Ovary (tissue), 9 donors: ENCODE results near the gene MROH7. TPM values are rescaled to one million over a fixed set of nuclear protein-coding genes. Genes with fewer than 3 reads are reported as not detected.

Source experiments
- DNase-seq, 5 donors: peaks; one replicate each; pipeline ENCODE4 v3.0.0-alpha.2; 2019 to 2020
- H3K27ac ChIP-seq, 2 donors: fragments of 200-600 bp; one replicate each; pipeline versions ENCODE4 v1.5.1 to v1.8.0; 2019 to 2022
- H3K27me3 ChIP-seq: fragments of 200-600 bp; one replicate; pipeline ENCODE4 v1.8.0; 2022
- H3K36me3 ChIP-seq: fragments of 200-600 bp; sonication (generic); one replicate; pipeline ENCODE4 v1.5.1; 2019
- H3K4me1 ChIP-seq: one replicate; pipeline ENCODE4 v1.8.1; 2013; ENCODE audit warnings: mild to moderate bottlenecking, moderate library complexity; ENCODE audit not compliant: insufficient read depth
- H3K4me3 ChIP-seq: fragments of 200-600 bp; sonication (generic); one replicate; pipeline ENCODE4 v1.5.1; 2017
- H3K9me3 ChIP-seq, 2 donors: fragments of 200-600 bp in 1 of 2; sonication (generic) in 1 of 2; one replicate each; pipeline versions ENCODE4 v1.5.1 to v1.8.1; 2013 to 2019; ENCODE audit warnings: mild to moderate bottlenecking in 1 of 2, moderate library complexity in 1 of 2
- EP300 ChIP-seq: sonication (generic); formaldehyde crosslinking; IDR thresholded peaks from one replicate; pipeline ENCODE4 v1.6.1; 2017; ENCODE audit warnings: antibody characterized with exemption
- POLR2A ChIP-seq: fragments of 450-650 bp; IDR thresholded peaks from one replicate; pipeline ENCODE4 v1.6.1; 2017; ENCODE audit warnings: antibody characterized with exemption, mild to moderate bottlenecking, moderate library complexity
- WGBS, 3 donors: extraction: QIAGEN DNeasy Blood & Tissue Kit in 1 of 3; methylation state at CpG; one replicate each; pipeline versions ENCODE4 v1.1.5 to v1.1.7; 2013 to 2017; 5-methylcytosine and 5-hydroxymethylcytosine counted together
- intact Hi-C, 4 donors: fragments of 100-400 bp; cut with DNase I; formaldehyde crosslinking; loops; one replicate each; pipeline versions ENCODE4 v1.11.0 to v1.15.1; 2022 to 2023
- polyA plus RNA-seq, 2 donors: library from polyadenylated mRNA; stranded (reverse); fragments of 200-250 nt in 1 of 2; fragments of 350-450 nt in 1 of 2; fragmentation: Illumina TruSeq in 1 of 2; extraction: RNeasy Lipid Tissue Mini Kit (QIAGEN cat#74804) in 1 of 2; gene quantifications; one replicate each; pipeline ENCODE4 v1.2.3, GENCODE V29; 2013 to 2014
- total RNA-seq, 7 donors: library from RNA; depleted of rRNA in 2 of 7; stranded (reverse); fragments of >200 nt in 2 of 7; fragmentation: NEBNext Ultra II Directional in 3 of 7; extraction: Animal tissue kit (Norgen Biotek cat#: 25700) in 3 of 7; gene quantifications; one replicate each; pipeline versions ENCODE4 v1.1.0 to v1.2.4, GENCODE V29; 2016 to 2023
- TF ChIP-seq, protein P1 (sequence below), 3 donors: fragments of 450-650 bp in 2 of 3; fragments of 200-600 bp in 1 of 3; IDR thresholded peaks; one replicate each; pipeline versions ENCODE4 v1.5.1 to v1.8.0; 2016 to 2022; ENCODE audit warnings: antibody characterized with exemption in 3 of 3, mild to moderate bottlenecking in 1 of 3
- donor health status: DM: no; HTN: no; CAD: no; lungs with moderate emphysema.
- donor health status: DM: no; HTN: no; CAD: no.
- donor health status: Bipolar disorder and iron deficiency.
- donor health status: DM: yes; HTN: yes; CAD: no.
- donor health status: DM: no; HTN: no; CAD: no.
- donor health status: DM: yes; HTN: yes; CAD: no.

MROH7 gene
- total and polyA plus RNA-seq, 9 donors, result 3.1 to 20.9 (median 9.3) TPM

DNA sequence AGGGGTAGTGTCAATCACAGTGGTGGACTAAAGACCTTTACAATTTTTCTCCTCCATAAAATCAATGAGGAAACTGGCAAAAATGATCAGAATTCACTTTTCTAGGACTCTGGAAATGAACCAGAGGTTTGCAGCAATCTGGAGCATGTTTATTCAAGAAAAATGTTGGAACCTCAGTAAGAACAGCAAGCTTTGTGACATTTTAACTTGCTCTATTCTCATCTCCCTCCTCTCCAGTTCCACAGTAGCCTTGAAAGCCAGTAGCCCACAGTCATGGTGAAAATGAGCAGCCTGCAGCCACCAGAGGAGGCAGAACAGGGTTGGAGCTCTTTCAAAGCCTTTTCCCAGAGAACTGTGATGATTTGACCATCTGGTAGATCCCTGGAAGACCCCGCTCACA lies 83.2 kb downstream of the MROH7 start:
- 96 to 100% (median 100%) methylated on average over 1 of the region's 1 CpG for WGBS, 3 donors
- TF ChIP-seq POLR2A (no peak), EP300 (no peak)
- TF ChIP-seq, protein P1, sequence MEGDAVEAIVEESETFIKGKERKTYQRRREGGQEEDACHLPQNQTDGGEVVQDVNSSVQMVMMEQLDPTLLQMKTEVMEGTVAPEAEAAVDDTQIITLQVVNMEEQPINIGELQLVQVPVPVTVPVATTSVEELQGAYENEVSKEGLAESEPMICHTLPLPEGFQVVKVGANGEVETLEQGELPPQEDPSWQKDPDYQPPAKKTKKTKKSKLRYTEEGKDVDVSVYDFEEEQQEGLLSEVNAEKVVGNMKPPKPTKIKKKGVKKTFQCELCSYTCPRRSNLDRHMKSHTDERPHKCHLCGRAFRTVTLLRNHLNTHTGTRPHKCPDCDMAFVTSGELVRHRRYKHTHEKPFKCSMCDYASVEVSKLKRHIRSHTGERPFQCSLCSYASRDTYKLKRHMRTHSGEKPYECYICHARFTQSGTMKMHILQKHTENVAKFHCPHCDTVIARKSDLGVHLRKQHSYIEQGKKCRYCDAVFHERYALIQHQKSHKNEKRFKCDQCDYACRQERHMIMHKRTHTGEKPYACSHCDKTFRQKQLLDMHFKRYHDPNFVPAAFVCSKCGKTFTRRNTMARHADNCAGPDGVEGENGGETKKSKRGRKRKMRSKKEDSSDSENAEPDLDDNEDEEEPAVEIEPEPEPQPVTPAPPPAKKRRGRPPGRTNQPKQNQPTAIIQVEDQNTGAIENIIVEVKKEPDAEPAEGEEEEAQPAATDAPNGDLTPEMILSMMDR (IDR thresholded peaks at IDR 0.05), result no peak
- H3K4me1 ChIP-seq, result no peaks in the 10 kb centered on the region

DNA sequence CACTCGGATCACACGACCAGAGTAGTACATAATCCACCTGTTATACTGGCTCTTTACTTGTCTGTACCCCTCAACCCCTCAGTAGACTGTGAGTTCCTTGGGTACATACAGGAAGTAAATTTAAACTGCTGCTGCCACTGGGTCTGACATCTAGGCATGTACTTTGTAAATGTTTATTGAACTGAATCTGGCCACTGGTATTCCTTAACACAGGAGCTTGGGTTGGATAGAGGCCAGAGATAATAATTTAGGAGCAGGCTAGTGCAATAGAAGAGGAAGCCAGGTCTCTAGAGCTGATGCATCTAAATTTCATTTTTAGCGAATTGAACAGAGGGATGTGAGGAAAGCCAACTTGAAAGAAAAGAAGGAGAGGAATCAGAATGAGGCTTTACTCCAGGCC lies 86.4 kb downstream of the MROH7 start:
- Histone ChIP-seq H3K9me3 (no peaks in the 10 kb centered on the region), H3K4me3 (no peak overlapping the region), H3K27me3 (no peaks in the 10 kb centered on the region), H3K36me3 (no peaks in the 10 kb centered on the region), H3K27ac (no peak overlapping the region), H3K4me1 (no peaks in the 10 kb centered on the region)
- TF ChIP-seq, protein P1 (IDR thresholded peaks at IDR 0.05), result no peak
- TF ChIP-seq POLR2A, result no peak
- no peak for DNase-seq
- intact Hi-C loops, result no loop called here
- 66 to 84% (median 68%) methylated on average over 3 of the region's 3 CpGs for WGBS, 3 donors

More for the DNA sequence above, 83.2 kb downstream of the MROH7 start:
- Histone ChIP-seq H3K36me3 (no peaks in the 10 kb centered on the region), H3K9me3 (no peaks in the 10 kb centered on the region), H3K4me3 (no peak overlapping the region), H3K27me3 (no peaks in the 10 kb centered on the region), H3K27ac (no peak overlapping the region)
- intact Hi-C loops, result no loop called here
- no peak for DNase-seq

DNA sequence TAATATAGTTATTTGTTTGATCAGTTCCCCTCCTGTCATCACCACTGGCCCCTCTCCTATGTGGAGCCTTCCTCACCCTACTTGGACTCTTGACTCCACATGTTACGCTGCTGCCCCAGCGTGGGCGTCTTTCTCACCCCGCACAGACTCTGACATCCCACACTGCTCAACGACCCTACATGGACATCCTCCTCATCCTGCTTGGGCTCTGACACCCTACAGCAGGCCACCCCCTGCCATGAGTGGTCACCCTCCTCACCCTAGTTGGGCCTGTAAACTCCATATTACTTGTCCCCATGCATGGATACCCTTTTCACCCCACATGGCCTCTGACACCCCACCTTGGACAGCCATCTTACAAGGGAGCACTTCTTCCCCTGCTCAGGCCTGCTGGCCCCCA lies 95.1 kb downstream of the MROH7 start:
- no peaks in the 10 kb centered on the region for H3K36me3 ChIP-seq
- WGBS, 3 donors, result 88 to 91% (median 90%) methylated on average over 5 of the region's 5 CpGs

DNA sequence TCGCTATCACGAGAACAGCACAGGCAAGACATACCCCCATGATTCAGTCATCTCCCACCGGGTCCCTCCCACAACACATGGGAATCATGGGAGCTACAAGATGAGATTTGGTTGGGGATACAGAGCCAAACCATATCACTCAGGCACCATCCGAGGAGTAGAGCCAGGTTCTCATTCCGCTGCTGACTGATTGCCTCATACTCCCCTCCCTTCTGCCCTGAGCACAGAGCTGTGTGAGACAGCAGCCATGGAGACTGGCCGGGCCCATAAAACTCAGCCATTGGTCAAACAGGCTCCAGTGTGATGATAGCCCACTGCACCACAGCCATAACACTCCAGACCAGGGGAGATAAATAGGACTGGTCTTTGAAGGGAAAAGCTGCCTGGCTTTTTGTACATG lies 96.7 kb downstream of the MROH7 start:
- intact Hi-C loops, result no loop called here
- H3K4me1 ChIP-seq, result no peaks in the 10 kb centered on the region
- no peak overlapping the region for H3K27ac ChIP-seq
- no peak for TF ChIP-seq POLR2A
- no peaks in the 10 kb centered on the region for H3K27me3 ChIP-seq
- no peaks in the 10 kb centered on the region for H3K36me3 ChIP-seq
- WGBS, 3 donors, result 76 to 86% (median 80%) methylated on average over 6 of the region's 6 CpGs
- no peaks in the 10 kb centered on the region for H3K9me3 ChIP-seq
- no peak for DNase-seq
- H3K4me3 ChIP-seq, result no peak overlapping the region

More for the DNA sequence above, 95.1 kb downstream of the MROH7 start:
- DNase-seq, result no peak
- Histone ChIP-seq H3K4me3 (no peak overlapping the region), H3K4me1 (no peaks in the 10 kb centered on the region), H3K27me3 (no peaks in the 10 kb centered on the region), H3K9me3 (no peaks in the 10 kb centered on the region), H3K27ac (no peak overlapping the region)
- TF ChIP-seq EP300 (no peak), POLR2A (no peak)
- TF ChIP-seq, protein P1 (IDR thresholded peaks at IDR 0.05), result no peak
- intact Hi-C loops, result no loop called here

DNA sequence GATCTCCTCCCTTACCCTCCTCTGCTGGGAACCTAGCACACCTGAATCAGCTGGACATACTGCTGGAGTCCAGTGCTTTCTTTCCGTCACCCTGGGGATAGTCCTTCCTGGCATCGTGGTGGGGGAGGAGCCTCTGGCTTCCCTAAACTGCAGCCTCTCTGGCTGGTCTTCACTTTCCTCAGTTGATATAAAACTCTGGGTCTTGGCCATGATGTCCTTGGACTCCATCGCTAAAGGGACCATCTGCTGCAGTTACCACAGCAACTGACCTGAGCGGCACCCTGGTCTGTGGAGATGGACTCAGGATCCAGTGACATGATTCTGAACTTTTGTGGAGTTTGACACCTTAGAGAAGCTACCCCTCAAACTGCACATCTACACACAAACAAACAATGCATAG lies 99.9 kb downstream of the MROH7 start:
- intact Hi-C loops, result no loop called here
- H3K4me1 ChIP-seq, result no peaks in the 10 kb centered on the region
- H3K9me3 ChIP-seq, result no peaks in the 10 kb centered on the region
- no peak overlapping the region for H3K4me3 ChIP-seq
- no peak for TF ChIP-seq POLR2A
- no peak for TF ChIP-seq EP300
- TF ChIP-seq, protein P1 (IDR thresholded peaks at IDR 0.05), result no peak
- 66 to 78% (median 71%) methylated on average over 4 of the region's 4 CpGs for WGBS, 3 donors
- H3K36me3 ChIP-seq, result no peaks in the 10 kb centered on the region
- DNase-seq, result no peak
- no peaks in the 10 kb centered on the region for H3K27me3 ChIP-seq
- H3K27ac ChIP-seq, result no peak overlapping the region
